RPMI8226 (cell line): ENCODE results near the gene SLC23A3.

ENCODE experiments used
- DNase-seq: peaks from one replicate; pipeline ENCODE4 v3.0.0-alpha.2; 2015

Gene SLC23A3

GRCh38 chr2:219140722-219141121 lies 29.1 kb downstream of the SLC23A3 start:
- no peak for DNase-seq

GRCh38 chr2:219133976-219134375 lies 35.9 kb downstream of the SLC23A3 start:
- no peak for DNase-seq

- no peak for DNase-seq
Observed at GRCh38 chr2:219131744-219132143, 38.1 kb downstream of the SLC23A3 start.

GRCh38 chr2:219131327-219131726 lies 38.5 kb downstream of the SLC23A3 start:
- no peak for DNase-seq

- no peak for DNase-seq
Observed at GRCh38 chr2:219129589-219129988, 40.2 kb downstream of the SLC23A3 start.

- no peak for DNase-seq
Observed at GRCh38 chr2:219128396-219128795, 41.4 kb downstream of the SLC23A3 start.

- DNase-seq = no peak
Observed at GRCh38 chr2:219127037-219127635, 42.7 kb downstream of the SLC23A3 start.

- DNase-seq = no peak
Observed at GRCh38 chr2:219126555-219126954, 43.3 kb downstream of the SLC23A3 start.

GRCh38 chr2:219125886-219126270 lies 44.0 kb downstream of the SLC23A3 start:
- DNase-seq = no peak

- DNase-seq = no peak
Observed at GRCh38 chr2:219125225-219125885, 44.5 kb downstream of the SLC23A3 start.

GRCh38 chr2:219124381-219125110 lies 45.3 kb downstream of the SLC23A3 start:
- no peak for DNase-seq

GRCh38 chr2:219123356-219124135 lies 46.3 kb downstream of the SLC23A3 start:
- DNase-seq = no peak

- no peak for DNase-seq
Observed at GRCh38 chr2:219122202-219122980, 47.4 kb downstream of the SLC23A3 start.

- no peak for DNase-seq
Observed at GRCh38 chr2:219120082-219120481, 49.7 kb downstream of the SLC23A3 start.

- peak; percentile 53 for DNase-seq
Observed at GRCh38 chr2:219119422-219120043, 50.3 kb downstream of the SLC23A3 start.

GRCh38 chr2:219118504-219118903 lies 51.3 kb downstream of the SLC23A3 start:
- no peak for DNase-seq

- DNase-seq = no peak
Observed at GRCh38 chr2:219116776-219117646, 52.8 kb downstream of the SLC23A3 start.

- no peak for DNase-seq
Observed at GRCh38 chr2:219112651-219113338, 57.0 kb downstream of the SLC23A3 start.

GRCh38 chr2:219112062-219112406 lies 57.8 kb downstream of the SLC23A3 start:
- DNase-seq = no peak
